Keratinocyte (primary cell): ENCODE measurements around the gene BORCS5.

ENCODE experiments used
- EZH2 ChIP-seq: IDR thresholded peaks from one replicate; pipeline ENCODE4 v1.6.1; 2012; ENCODE audit warnings: inconsistent platforms, mild to moderate bottlenecking, low read length, moderate library complexity
- TF ChIP-seq, protein P1 (sequence below), 3 experiments: IDR thresholded peaks in 1 of 3; conservative IDR thresholded peaks in 1 of 3; optimal IDR thresholded peaks in 1 of 3; 2 replicates in 2 of 3; 3 replicates in 1 of 3; pipeline versions ENCODE3 to v1.5.1; 2011; ENCODE audit warnings: low read length in 3 of 3, mild to moderate bottlenecking in 3 of 3, moderate library complexity in 2 of 3, control low read depth in 1 of 3, inconsistent platforms in 1 of 3; ENCODE audit not compliant: insufficient read depth in 2 of 3; ENCODE audit errors: extremely low read depth in 1 of 3

DNA sequence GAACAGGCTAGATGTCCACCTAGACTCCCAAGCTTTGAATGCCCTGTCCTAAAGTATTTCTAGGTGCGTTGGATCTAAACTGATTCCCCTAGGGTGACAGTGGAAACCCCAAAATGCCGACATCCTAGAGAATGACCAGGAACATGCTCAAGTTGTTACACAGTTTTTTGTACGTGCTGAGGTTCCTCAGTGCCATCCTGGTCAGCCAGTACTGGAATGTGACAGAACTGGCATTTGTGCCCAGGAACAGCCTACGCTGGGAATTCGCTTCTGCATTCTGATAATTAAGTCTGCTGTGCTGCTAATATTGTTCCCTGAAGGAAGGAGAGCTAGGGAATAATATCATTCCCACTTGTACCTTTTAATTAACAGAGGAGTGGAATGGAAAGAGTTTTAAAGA is 40.3 kb downstream of the BORCS5 start:
- TF ChIP-seq, protein P1, sequence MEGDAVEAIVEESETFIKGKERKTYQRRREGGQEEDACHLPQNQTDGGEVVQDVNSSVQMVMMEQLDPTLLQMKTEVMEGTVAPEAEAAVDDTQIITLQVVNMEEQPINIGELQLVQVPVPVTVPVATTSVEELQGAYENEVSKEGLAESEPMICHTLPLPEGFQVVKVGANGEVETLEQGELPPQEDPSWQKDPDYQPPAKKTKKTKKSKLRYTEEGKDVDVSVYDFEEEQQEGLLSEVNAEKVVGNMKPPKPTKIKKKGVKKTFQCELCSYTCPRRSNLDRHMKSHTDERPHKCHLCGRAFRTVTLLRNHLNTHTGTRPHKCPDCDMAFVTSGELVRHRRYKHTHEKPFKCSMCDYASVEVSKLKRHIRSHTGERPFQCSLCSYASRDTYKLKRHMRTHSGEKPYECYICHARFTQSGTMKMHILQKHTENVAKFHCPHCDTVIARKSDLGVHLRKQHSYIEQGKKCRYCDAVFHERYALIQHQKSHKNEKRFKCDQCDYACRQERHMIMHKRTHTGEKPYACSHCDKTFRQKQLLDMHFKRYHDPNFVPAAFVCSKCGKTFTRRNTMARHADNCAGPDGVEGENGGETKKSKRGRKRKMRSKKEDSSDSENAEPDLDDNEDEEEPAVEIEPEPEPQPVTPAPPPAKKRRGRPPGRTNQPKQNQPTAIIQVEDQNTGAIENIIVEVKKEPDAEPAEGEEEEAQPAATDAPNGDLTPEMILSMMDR (optimal IDR thresholded peaks at IDR 0.05 in 1 of 3, IDR thresholded peaks at IDR 0.05 in 1 of 3, conservative IDR thresholded peaks at IDR 0.05 in 1 of 3; ENCODE audit: extremely low read depth in 1 of 3, insufficient read depth in 2 of 3, low read length in 3 of 3) = no peak
- no peak for TF ChIP-seq EZH2
